Measurements from ENCODE around the gene GPR146.

DNA sequence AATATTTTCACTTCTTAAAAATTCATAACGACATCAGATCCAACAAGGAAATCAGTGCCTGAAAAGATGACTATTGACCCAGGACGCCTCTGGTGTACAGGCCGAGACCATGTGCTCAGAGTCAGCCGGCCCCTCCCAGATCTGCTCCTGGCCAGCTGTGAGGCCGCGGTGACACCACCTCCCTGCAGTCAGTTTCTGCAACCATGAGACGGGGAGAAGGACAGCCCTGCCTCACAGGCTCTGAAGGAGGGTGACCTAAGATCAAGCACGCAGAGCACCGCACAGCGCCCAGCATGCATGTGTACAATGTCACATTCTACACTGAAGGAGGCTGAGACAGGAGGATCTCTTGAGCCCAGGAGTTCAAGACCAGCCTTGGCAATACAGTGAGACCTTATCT lies 40.9 kb downstream of the GPR146 start:
- TF ChIP-seq, protein P1, sequence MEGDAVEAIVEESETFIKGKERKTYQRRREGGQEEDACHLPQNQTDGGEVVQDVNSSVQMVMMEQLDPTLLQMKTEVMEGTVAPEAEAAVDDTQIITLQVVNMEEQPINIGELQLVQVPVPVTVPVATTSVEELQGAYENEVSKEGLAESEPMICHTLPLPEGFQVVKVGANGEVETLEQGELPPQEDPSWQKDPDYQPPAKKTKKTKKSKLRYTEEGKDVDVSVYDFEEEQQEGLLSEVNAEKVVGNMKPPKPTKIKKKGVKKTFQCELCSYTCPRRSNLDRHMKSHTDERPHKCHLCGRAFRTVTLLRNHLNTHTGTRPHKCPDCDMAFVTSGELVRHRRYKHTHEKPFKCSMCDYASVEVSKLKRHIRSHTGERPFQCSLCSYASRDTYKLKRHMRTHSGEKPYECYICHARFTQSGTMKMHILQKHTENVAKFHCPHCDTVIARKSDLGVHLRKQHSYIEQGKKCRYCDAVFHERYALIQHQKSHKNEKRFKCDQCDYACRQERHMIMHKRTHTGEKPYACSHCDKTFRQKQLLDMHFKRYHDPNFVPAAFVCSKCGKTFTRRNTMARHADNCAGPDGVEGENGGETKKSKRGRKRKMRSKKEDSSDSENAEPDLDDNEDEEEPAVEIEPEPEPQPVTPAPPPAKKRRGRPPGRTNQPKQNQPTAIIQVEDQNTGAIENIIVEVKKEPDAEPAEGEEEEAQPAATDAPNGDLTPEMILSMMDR (IDR thresholded peaks at IDR 0.05) = no peak
- TF ChIP-seq EP300 (IDR thresholded peaks at IDR 0.05) (no peak), POLR2A (IDR thresholded peaks at IDR 0.05) (no peak), POLR2AphosphoS5 (IDR thresholded peaks at IDR 0.05) (no peak)
